MM.1S (cell line): ENCODE results near the gene KRT4.

Experiments used
- DNase-seq: peaks from one replicate; pipeline ENCODE4 v3.0.0-alpha.2; 2015
- H2AFZ ChIP-seq: fragments of 300-600 bp; sonication (generic); 2 replicates; pipeline ENCODE4 v1.6.0; 2016; ENCODE audit warnings: antibody characterized with exemption, low read length
- H3F3A ChIP-seq: fragments of 300-600 bp; sonication (generic); 2 replicates; pipeline ENCODE4 v1.6.1; 2016; ENCODE audit warnings: mild to moderate bottlenecking, antibody characterized with exemption, low read length, moderate library complexity, mixed read lengths; ENCODE audit not compliant: insufficient read depth
- H3K27ac ChIP-seq: fragments of 300-600 bp; sonication (generic); 2 replicates; pipeline ENCODE4 v1.5.1; 2016; ENCODE audit warnings: mild to moderate bottlenecking, low read length
- H3K27me3 ChIP-seq: fragments of 300-600 bp; sonication (generic); replicated peaks from 2 replicates; pipeline ENCODE4 v1.6.0; 2016; ENCODE audit warnings: low read length; ENCODE audit not compliant: insufficient read depth
- H3K36me3 ChIP-seq: fragments of 300-600 bp; sonication (generic); replicated peaks from 2 replicates; pipeline ENCODE4 v1.6.1; 2016; ENCODE audit warnings: mild to moderate bottlenecking, low read length, mixed read lengths; ENCODE audit not compliant: insufficient read depth
- H3K4me1 ChIP-seq: fragments of 300-600 bp; sonication (generic); 2 replicates; pipeline ENCODE4 v1.6.1; 2016; ENCODE audit warnings: low read length, mixed read lengths
- H3K4me2 ChIP-seq: fragments of 300-600 bp; sonication (generic); 2 replicates; pipeline ENCODE4 v1.6.0; 2016; ENCODE audit warnings: low read depth, low read length
- H3K4me3 ChIP-seq: fragments of 300-600 bp; sonication (generic); 2 replicates; pipeline ENCODE4 v1.5.1; 2016; ENCODE audit warnings: low read length, mixed read lengths
- H3K79me2 ChIP-seq: fragments of 300-600 bp; sonication (generic); 2 replicates; pipeline ENCODE4 v1.6.1; 2016; ENCODE audit warnings: mixed run types, low read length, mixed read lengths
- H3K9ac ChIP-seq: fragments of 300-600 bp; sonication (generic); 2 replicates; pipeline ENCODE4 v1.6.1; 2016; ENCODE audit warnings: low read length, mixed read lengths
- H3K9me2 ChIP-seq: fragments of 300-600 bp; sonication (generic); replicated peaks from 2 replicates; pipeline ENCODE4 v1.6.1; 2016; ENCODE audit warnings: mild to moderate bottlenecking, low read length, mixed read lengths; ENCODE audit not compliant: insufficient read depth
- H3K9me3 ChIP-seq: fragments of 300-600 bp; sonication (generic); replicated peaks from 2 replicates; pipeline ENCODE4 v1.6.1; 2016; ENCODE audit warnings: mild to moderate bottlenecking, low read length, mixed read lengths; ENCODE audit not compliant: insufficient read depth
- H4K20me1 ChIP-seq: fragments of 300-600 bp; sonication (generic); 2 replicates; pipeline ENCODE4 v1.6.1; 2016; ENCODE audit warnings: mild to moderate bottlenecking, low read length, moderate library complexity, mixed read lengths; ENCODE audit not compliant: insufficient read depth
- EZH2 ChIP-seq: fragments of 300-600 bp; sonication (generic); optimal IDR thresholded peaks from 2 replicates; pipeline ENCODE3; 2017; ENCODE audit warnings: low read depth, mild to moderate bottlenecking, antibody characterized with exemption, low read length, mixed read lengths
- EZH2phosphoT487 ChIP-seq: fragments of 300-600 bp; sonication (generic); IDR thresholded peaks from 2 replicates; pipeline ENCODE4 v1.6.1; 2018; ENCODE audit warnings: antibody characterized with exemption, low read length
- TF ChIP-seq, protein P1 (sequence below): fragments of 300-600 bp; sonication (generic); IDR thresholded peaks from 2 replicates; pipeline ENCODE4 v1.5.1; 2016; ENCODE audit warnings: antibody characterized with exemption, low read length, mixed read lengths

KRT4 gene

DNA sequence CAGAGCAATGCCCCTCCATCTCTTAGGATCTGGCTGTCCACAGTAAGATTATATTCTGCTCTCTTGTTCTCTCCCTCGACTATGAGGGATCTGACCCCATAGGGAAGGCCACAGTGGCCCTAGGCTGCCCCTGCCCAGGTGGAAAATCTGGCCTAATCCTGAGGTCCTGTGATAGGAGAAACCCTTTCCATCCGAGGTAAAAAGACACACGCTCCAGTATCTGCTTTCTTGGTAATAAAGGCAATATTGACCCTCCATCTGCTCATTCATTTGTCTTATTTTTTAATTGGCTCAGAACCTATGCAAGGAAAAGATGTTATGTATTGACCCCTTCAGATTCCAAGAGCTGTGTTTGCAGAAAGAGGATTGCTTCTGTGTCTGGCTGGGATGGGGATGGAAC, 46.5 kb downstream of the KRT4 start:
- Histone ChIP-seq H3K4me2 (no peak overlapping the region), H3K27me3 (peaks cover 69% of the 10 kb centered on the region), H3K9me3 (no peaks in the 10 kb centered on the region), H3K27ac (no peak overlapping the region), H3K9me2 (no peaks in the 10 kb centered on the region), H3F3A (no peaks in the 10 kb centered on the region), H3K36me3 (no peaks in the 10 kb centered on the region), H3K4me3 (no peak overlapping the region), H2AFZ (no peak overlapping the region), H3K79me2 (no peaks in the 10 kb centered on the region), H3K9ac (no peak overlapping the region), H4K20me1 (no peaks in the 10 kb centered on the region), H3K4me1 (no peaks in the 10 kb centered on the region)
- TF ChIP-seq EZH2 (no peak), EZH2phosphoT487 (no peak)
- TF ChIP-seq, protein P1, sequence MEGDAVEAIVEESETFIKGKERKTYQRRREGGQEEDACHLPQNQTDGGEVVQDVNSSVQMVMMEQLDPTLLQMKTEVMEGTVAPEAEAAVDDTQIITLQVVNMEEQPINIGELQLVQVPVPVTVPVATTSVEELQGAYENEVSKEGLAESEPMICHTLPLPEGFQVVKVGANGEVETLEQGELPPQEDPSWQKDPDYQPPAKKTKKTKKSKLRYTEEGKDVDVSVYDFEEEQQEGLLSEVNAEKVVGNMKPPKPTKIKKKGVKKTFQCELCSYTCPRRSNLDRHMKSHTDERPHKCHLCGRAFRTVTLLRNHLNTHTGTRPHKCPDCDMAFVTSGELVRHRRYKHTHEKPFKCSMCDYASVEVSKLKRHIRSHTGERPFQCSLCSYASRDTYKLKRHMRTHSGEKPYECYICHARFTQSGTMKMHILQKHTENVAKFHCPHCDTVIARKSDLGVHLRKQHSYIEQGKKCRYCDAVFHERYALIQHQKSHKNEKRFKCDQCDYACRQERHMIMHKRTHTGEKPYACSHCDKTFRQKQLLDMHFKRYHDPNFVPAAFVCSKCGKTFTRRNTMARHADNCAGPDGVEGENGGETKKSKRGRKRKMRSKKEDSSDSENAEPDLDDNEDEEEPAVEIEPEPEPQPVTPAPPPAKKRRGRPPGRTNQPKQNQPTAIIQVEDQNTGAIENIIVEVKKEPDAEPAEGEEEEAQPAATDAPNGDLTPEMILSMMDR, result no peak
- no peak for DNase-seq

GRCh38 chr12:52767020-52767379, 46.9 kb downstream of the KRT4 start:
- Histone ChIP-seq H3K27me3 (peaks cover 69% of the 10 kb centered on the region), H3K9ac (no peak overlapping the region), H3K4me1 (no peaks in the 10 kb centered on the region), H3F3A (no peaks in the 10 kb centered on the region), H3K36me3 (no peaks in the 10 kb centered on the region), H3K79me2 (no peaks in the 10 kb centered on the region), H2AFZ (no peak overlapping the region), H3K9me3 (no peaks in the 10 kb centered on the region), H3K4me3 (no peak overlapping the region), H3K9me2 (no peaks in the 10 kb centered on the region), H3K4me2 (no peak overlapping the region), H4K20me1 (no peaks in the 10 kb centered on the region), H3K27ac (no peak overlapping the region)
- DNase-seq, result no peak
- TF ChIP-seq, protein P1, result no peak
- TF ChIP-seq EZH2phosphoT487, result no peak
- no peak for TF ChIP-seq EZH2

GRCh38 chr12:52766351-52767019, 47.4 kb downstream of the KRT4 start:
- H3K27me3 ChIP-seq, result peaks cover 67% of the 10 kb centered on the region

More at GRCh38 chr12:52766351-52767019, 47.4 kb downstream of the KRT4 start:
- no peak for TF ChIP-seq EZH2
- TF ChIP-seq EZH2phosphoT487, result no peak
- TF ChIP-seq, protein P1, result no peak
- Histone ChIP-seq H3K4me3 (no peak overlapping the region), H3K9me3 (no peaks in the 10 kb centered on the region), H3K79me2 (no peaks in the 10 kb centered on the region), H3K9me2 (no peaks in the 10 kb centered on the region), H3K36me3 (no peaks in the 10 kb centered on the region), H4K20me1 (no peaks in the 10 kb centered on the region), H3K4me1 (no peaks in the 10 kb centered on the region), H3K9ac (no peak overlapping the region), H3K27ac (no peak overlapping the region), H3F3A (no peaks in the 10 kb centered on the region), H2AFZ (no peak overlapping the region), H3K4me2 (no peak overlapping the region)
- DNase-seq, result no peak
